ENCODE results near the gene KIAA1671. TPM values are rescaled to one million over a fixed set of nuclear protein-coding genes. Genes with fewer than 3 reads are reported as not detected.

The KIAA1671 gene
- total RNA-seq, 2 donors from 2014 or later: 16.8 to 21.7 TPM

DNA sequence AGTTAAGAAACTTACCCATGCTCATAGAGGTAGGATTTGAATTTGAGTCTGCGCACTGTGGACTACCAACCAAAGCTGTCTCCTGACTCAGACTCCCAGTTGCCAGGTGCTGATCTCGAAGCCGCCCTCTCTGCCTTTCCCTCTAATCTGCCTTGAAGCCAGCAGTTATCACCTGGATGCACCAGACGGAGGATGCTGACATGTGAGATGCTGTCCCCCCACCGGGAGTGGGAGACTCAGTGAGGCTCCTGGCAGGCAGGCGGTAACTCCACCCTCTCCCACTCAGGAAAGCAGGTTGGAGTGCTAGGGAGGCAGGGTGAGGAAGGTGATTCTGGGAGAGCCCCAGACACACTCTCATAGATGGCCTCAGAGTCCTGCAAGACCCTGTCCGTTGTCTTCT, 40.4 kb downstream of the KIAA1671 start:
- peaks cover 0 to 67% of the 10 kb centered on the region in 2 donors for H3K4me1 ChIP-seq
- no peak overlapping the region for H3K27ac ChIP-seq
- no peak for DNase-seq (ENCODE audit: low spot score)
- no peaks in the 10 kb centered on the region for H3K9me3 ChIP-seq
- no peaks in the 10 kb centered on the region for H3K27me3 ChIP-seq
- H3K36me3 ChIP-seq: no peaks in the 10 kb centered on the region
- TF ChIP-seq, protein P1, sequence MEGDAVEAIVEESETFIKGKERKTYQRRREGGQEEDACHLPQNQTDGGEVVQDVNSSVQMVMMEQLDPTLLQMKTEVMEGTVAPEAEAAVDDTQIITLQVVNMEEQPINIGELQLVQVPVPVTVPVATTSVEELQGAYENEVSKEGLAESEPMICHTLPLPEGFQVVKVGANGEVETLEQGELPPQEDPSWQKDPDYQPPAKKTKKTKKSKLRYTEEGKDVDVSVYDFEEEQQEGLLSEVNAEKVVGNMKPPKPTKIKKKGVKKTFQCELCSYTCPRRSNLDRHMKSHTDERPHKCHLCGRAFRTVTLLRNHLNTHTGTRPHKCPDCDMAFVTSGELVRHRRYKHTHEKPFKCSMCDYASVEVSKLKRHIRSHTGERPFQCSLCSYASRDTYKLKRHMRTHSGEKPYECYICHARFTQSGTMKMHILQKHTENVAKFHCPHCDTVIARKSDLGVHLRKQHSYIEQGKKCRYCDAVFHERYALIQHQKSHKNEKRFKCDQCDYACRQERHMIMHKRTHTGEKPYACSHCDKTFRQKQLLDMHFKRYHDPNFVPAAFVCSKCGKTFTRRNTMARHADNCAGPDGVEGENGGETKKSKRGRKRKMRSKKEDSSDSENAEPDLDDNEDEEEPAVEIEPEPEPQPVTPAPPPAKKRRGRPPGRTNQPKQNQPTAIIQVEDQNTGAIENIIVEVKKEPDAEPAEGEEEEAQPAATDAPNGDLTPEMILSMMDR (IDR thresholded peaks at IDR 0.05): no peak
- no peak overlapping the region for H3K4me3 ChIP-seq

DNA sequence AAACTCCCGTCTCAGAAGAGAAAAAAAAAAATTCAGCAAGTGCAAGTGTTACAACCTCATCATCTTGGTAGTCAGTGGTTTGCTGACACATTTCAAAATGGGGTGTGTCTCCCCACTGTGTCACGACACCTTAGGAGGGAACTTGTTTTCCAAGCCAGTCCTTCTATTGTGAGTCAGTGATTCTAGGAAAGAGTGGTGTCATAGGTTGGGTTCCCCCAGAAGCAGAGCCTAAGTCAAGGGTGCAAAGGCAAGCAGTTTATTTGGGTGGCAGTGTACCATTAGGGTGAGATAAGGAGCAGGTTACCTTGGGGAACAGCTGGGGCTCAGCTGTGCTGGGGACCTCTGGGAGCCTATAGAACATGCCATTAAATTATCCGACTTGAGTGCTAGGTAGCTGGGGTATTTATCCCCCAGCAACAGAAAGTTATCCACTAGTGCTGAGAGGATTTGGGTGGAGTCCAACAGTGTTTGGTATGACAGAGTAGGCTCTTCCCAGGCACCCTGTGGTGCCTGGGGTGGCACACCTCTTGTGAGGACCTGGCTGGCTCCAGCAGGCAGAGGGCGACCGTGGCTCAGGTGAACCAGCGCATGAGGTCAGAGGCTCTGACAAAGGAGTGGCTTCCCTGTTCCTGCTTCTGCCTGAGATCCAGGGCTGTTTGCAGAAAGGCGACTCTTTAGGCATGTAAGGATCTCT, 41.7 kb downstream of the KIAA1671 start:
- H3K27ac ChIP-seq: peak overlapping the region in 1 of 2 donors; percentile 25
- no peaks in the 10 kb centered on the region for H3K36me3 ChIP-seq
- H3K4me1 ChIP-seq: peaks cover 0 to 62% of the 10 kb centered on the region in 2 donors
- DNase-seq (ENCODE audit: low spot score): no peak
- H3K27me3 ChIP-seq: no peaks in the 10 kb centered on the region
- TF ChIP-seq, protein P1 (IDR thresholded peaks at IDR 0.05): no peak
- no peak overlapping the region for H3K4me3 ChIP-seq
- no peaks in the 10 kb centered on the region for H3K9me3 ChIP-seq

DNA sequence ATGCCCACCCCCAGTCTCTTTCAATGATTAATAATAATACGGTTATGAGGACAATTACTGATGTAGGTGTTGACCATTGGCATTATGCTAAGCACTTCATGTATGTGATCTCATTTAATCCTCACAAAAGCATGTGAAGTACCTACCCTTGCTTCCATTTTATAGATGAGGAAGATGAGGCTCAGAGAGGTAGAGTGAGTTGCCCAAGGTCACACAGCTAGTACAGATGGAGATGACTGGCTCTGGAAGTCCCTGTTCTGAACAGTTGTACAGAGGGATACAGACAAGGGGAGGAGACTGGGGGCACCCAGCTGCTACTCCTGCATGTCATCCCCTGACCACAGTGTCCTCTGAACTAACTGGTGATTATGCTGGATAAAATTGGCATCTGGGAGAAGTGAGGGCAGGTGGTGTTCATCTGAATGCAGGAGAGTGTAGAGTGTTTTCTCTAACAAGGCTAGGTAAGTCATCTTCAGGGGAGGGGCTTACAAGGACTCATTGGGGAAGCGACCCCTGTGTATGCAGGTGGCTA, 43.2 kb downstream of the KIAA1671 start:
- H3K27ac ChIP-seq: peak overlapping the region; percentile 14 to 53
- no peak for DNase-seq (ENCODE audit: low spot score)
- TF ChIP-seq, protein P1 (IDR thresholded peaks at IDR 0.05): no peak
- no peaks in the 10 kb centered on the region for H3K36me3 ChIP-seq
- no peaks in the 10 kb centered on the region for H3K27me3 ChIP-seq
- H3K4me1 ChIP-seq: peaks cover 0 to 48% of the 10 kb centered on the region in 2 donors
- no peaks in the 10 kb centered on the region for H3K9me3 ChIP-seq
- H3K4me3 ChIP-seq: no peak overlapping the region

DNA sequence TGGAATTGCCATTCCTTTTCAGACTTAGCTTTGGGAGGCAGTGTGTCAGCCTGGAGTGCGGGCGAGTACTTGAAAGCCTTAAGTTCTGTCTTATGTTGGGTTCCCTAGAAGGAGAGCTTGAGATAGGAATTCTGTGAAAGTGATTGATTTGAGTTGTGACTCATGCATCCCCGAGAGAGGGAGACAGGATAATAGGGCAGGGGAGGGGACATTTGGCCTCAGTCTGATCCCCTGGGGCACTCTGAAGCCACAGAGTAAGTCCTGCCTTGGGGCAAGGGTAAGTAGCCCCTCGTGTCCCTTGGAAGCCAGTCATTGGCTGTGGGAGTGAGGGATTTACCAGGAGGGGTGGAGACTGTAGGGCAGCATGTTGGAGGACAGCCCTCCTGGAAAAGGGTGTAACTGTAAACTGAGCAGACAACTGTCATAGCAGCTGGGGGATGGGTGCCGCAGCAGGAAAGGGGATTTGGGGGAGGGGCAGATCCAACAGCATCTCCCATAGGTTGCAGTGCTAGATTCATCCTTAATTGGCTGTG, 44.0 kb downstream of the KIAA1671 start:
- H3K36me3 ChIP-seq: no peaks in the 10 kb centered on the region
- peak overlapping the region; percentile 14 to 53 for H3K27ac ChIP-seq
- TF ChIP-seq, protein P1 (IDR thresholded peaks at IDR 0.05): no peak
- H3K4me3 ChIP-seq: no peak overlapping the region
- no peaks in the 10 kb centered on the region for H3K9me3 ChIP-seq
- H3K4me1 ChIP-seq: peaks cover 0 to 42% of the 10 kb centered on the region in 2 donors
- no peak for DNase-seq (ENCODE audit: low spot score)
- H3K27me3 ChIP-seq: no peaks in the 10 kb centered on the region

DNA sequence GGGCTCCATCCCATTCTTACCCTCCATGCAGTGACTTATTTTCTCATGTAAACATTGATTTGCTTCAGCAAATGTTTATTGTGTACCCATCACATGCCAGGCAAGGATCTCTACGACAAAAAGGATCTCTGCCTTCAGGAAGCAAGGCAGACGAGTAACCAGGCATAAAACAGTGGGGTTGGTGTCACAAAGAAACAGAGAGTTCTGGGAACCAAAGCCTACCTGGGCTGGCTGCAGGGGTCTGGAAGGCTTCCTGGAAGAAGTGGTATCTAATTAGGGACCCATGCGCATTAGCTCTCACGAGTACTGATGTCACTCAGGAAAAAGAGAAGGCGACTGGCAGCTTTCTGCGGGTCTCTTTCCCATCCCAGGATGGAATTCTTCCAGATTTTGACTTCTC, 44.5 kb downstream of the KIAA1671 start:
- peaks cover 0 to 42% of the 10 kb centered on the region in 2 donors for H3K4me1 ChIP-seq
- TF ChIP-seq, protein P1 (IDR thresholded peaks at IDR 0.05): no peak
- H3K27me3 ChIP-seq: no peaks in the 10 kb centered on the region
- H3K36me3 ChIP-seq: no peaks in the 10 kb centered on the region
- peak overlapping the region in 1 of 2 donors; percentile 53 for H3K27ac ChIP-seq
- no peak overlapping the region for H3K4me3 ChIP-seq
- H3K9me3 ChIP-seq: no peaks in the 10 kb centered on the region
- no peak for DNase-seq (ENCODE audit: low spot score)
